ENCODE measurements around the gene SH2D1B. TPM values are rescaled to one million over a fixed set of nuclear protein-coding genes. Genes with fewer than 3 reads are reported as not detected.

The SH2D1B gene
- total RNA-seq, 8 experiments from 2014 or later = 0.05 to 1.00 (median 0.21) TPM; not detected in 1

GRCh38 chr1:162351246-162351842 lies 60.6 kb downstream of the SH2D1B start:
- WGBS, 10 experiments = 38 to 100% (median 83%) methylated on average over 3 to 6 of the region's 6 CpGs
- ATAC-seq (replicated peaks in 6 of 8) = no peak
- Histone ChIP-seq H3K4me1 (replicated peaks in 1 of 2) (peaks cover 0 to 8% of the 10 kb centered on the region in 2 donors), H3K27ac (no peak overlapping the region), H3K4me3 (no peak overlapping the region)
- in situ Hi-C loops (cut with MboI; ENCODE audit: low pct_unique_long_range_greater_than_20kb in 2 of 9, low sequenced_read_pairs in 9 of 9, unreplicated experiment in 9 of 9) = no loop called here

DNA sequence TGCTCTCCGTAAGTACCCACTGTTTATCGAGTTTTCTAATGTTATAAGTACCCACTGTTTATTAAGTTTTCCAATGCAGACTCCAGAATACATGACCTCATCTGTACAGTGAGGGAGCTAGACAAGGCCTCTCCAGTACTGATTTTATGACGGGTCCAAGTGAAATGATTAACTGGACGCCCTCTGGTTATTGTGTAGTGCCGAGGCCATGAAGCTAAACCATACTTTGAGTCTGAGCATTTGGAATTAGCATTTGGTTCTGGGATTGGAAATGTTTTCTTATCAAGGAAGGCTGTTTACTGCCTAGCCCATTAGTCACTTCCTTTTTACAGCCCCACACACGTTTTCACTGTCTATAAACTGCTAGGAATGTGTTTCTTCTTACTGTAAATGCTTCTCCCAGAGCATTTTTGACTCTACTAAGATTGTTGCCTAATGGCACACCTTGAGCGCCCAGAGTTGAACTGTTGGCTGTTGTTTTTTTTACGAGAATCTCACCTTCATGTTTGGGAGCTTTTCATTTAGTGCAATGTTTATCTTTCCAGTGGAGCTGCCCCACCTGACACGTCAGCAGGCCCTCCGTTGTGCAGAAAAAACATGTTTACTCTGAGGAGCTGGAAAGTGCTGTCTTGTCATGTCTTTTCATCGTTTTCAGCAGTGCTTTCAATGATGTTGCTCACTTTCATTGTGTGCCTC lies 62.2 kb downstream of the SH2D1B start:
- H3K27ac ChIP-seq = no peak overlapping the region
- in situ Hi-C loops (cut with MboI; ENCODE audit: low pct_unique_long_range_greater_than_20kb in 2 of 9, low sequenced_read_pairs in 9 of 9, unreplicated experiment in 9 of 9) = no loop called here
- peak in 4 of 8 experiments; percentile 48 to 96 (median 69) for ATAC-seq (replicated peaks in 6 of 8)
- H3K4me3 ChIP-seq = no peak overlapping the region
- peaks cover 0 to 8% of the 10 kb centered on the region in 2 donors for H3K4me1 ChIP-seq (replicated peaks in 1 of 2)
- WGBS, 10 experiments = 28 to 75% (median 67%) methylated on average over 2 to 11 of the region's 11 CpGs

GRCh38 chr1:162347281-162347680 lies 64.7 kb downstream of the SH2D1B start:
- in situ Hi-C loops (cut with MboI; ENCODE audit: low pct_unique_long_range_greater_than_20kb in 2 of 9, low sequenced_read_pairs in 9 of 9, unreplicated experiment in 9 of 9) = no loop called here
- Histone ChIP-seq H3K4me3 (no peak overlapping the region), H3K4me1 (replicated peaks in 1 of 2) (peaks cover 0 to 8% of the 10 kb centered on the region in 2 donors), H3K27ac (no peak overlapping the region)
- WGBS, 10 experiments = 59 to 100% (median 67%) methylated on average over 1 to 3 of the region's 3 CpGs; no CpG with 5 or more reads in 3 of the 10 experiments
- no peak for ATAC-seq (replicated peaks in 6 of 8)

Other genes with a start within 250 kb of the SH2D1B start
- gene SPATA46, start 35.3 kb downstream of the SH2D1B start, total RNA-seq = 1 to 10 TPM in 3 of 8 experiments, under 1 TPM in 3, not detected in 2; 0.49 to 2.7 (median 1.1) TPM
- gene C1orf226, start 30.4 kb downstream of the SH2D1B start, total RNA-seq = 1 to 10 TPM in 7 of 8 experiments, under 1 TPM in 1; 0.22 to 9.3 (median 3.9) TPM
- 10 to 100 TPM; 26.7 to 79.7 (median 36.7) TPM for gene UHMK1, start 85.7 kb upstream of the SH2D1B start, total RNA-seq
- gene UAP1, start 149.6 kb upstream of the SH2D1B start, total RNA-seq = 10 to 100 TPM; 33.2 to 78.9 (median 56.9) TPM
- 10 to 100 TPM in 4 of 8 experiments, 1 to 10 TPM in 3, under 1 TPM in 1; 0.96 to 75.2 (median 28.6) TPM for gene DDR2, start 220.3 kb upstream of the SH2D1B start, total RNA-seq

All from motor neuron (in vitro differentiated cells).